GM19467 (cell line): Measurements from ENCODE around the gene CLDN22.

Experiments used
- ATAC-seq: cut with Tn5 transposase; IDR thresholded peaks from one replicate; pipeline ENCODE4 v1.9.1; 2021; ENCODE audit warnings: mild to moderate bottlenecking, moderate library complexity; ENCODE audit not compliant: unreplicated experiment

The CLDN22 gene

DNA sequence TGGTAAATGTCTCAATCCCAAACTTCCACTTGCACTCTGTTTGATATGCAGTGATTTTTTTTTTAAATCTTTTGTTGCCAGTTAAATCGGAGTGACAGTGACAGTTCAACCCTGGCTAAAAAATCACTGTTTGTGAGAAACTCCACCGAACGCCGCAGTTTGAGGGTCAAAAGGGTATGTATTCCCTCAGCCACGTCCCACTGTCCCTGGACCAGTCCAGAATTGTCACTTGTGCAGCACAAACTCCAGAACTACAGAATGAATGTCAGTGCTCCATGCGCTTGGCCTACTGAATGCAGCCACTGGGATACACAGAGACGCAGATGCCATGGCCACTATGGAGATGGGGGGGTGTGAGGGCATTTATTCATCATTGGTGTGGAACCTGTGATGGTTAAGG lies 34.2 kb downstream of the CLDN22 start:
- no peak for ATAC-seq

- no peak for ATAC-seq
These were observed 35.1 kb downstream of the CLDN22 start for GRCh38 chr4:183284965-183285364.

GRCh38 chr4:183284258-183284785 lies 35.8 kb downstream of the CLDN22 start:
- no peak for ATAC-seq

GRCh38 chr4:183276106-183276505 lies 44.0 kb downstream of the CLDN22 start:
- ATAC-seq = no peak

GRCh38 chr4:183272384-183272783 lies 47.7 kb downstream of the CLDN22 start:
- no peak for ATAC-seq

GRCh38 chr4:183268556-183268955 lies 51.5 kb downstream of the CLDN22 start:
- ATAC-seq = no peak
